MM.1S (cell line): ENCODE results near the gene NGDN.

Experiments
- EZH2 ChIP-seq: fragments of 300-600 bp; sonication (generic); optimal IDR thresholded peaks from 2 replicates; pipeline ENCODE3; 2017; ENCODE audit warnings: low read depth, mild to moderate bottlenecking, antibody characterized with exemption, low read length, mixed read lengths
- EZH2phosphoT487 ChIP-seq: fragments of 300-600 bp; sonication (generic); IDR thresholded peaks from 2 replicates; pipeline ENCODE4 v1.6.1; 2018; ENCODE audit warnings: antibody characterized with exemption, low read length
- TF ChIP-seq, protein P1 (sequence below): fragments of 300-600 bp; sonication (generic); IDR thresholded peaks from 2 replicates; pipeline ENCODE4 v1.5.1; 2016; ENCODE audit warnings: antibody characterized with exemption, low read length, mixed read lengths

DNA sequence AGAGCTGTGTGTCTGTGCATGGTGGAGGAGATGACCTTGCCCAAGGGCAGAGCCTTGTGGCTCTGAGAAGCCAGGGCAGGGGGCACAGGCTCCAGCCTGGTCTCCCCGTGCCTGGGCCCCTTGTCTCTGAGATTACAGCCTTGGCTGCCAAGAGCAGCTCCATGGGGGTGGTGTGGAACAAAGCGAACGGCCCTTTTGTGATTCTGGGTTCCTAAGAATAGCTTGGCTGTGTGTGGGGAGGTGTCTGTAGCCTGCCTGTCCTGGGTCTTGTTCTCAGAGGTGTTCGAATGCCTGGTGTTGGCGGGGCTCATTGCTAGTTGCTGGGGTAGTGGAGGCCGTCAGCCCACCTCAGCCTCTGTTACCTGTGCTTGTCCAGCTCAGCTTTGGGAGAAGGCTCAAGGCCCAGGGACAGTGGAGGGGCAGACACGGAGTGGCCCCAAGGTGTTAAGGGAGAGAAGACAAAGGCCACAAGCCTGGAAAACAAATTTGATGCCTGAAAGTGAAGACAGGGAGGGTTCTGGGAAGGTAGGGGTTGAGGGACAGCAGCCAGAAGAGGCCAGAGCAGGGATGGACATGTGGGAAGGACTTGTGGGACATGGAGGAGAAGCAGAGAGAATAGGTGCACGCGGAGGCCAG, 26.7 kb upstream of the NGDN start:
- TF ChIP-seq, protein P1, sequence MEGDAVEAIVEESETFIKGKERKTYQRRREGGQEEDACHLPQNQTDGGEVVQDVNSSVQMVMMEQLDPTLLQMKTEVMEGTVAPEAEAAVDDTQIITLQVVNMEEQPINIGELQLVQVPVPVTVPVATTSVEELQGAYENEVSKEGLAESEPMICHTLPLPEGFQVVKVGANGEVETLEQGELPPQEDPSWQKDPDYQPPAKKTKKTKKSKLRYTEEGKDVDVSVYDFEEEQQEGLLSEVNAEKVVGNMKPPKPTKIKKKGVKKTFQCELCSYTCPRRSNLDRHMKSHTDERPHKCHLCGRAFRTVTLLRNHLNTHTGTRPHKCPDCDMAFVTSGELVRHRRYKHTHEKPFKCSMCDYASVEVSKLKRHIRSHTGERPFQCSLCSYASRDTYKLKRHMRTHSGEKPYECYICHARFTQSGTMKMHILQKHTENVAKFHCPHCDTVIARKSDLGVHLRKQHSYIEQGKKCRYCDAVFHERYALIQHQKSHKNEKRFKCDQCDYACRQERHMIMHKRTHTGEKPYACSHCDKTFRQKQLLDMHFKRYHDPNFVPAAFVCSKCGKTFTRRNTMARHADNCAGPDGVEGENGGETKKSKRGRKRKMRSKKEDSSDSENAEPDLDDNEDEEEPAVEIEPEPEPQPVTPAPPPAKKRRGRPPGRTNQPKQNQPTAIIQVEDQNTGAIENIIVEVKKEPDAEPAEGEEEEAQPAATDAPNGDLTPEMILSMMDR: no peak
- TF ChIP-seq EZH2 (no peak), EZH2phosphoT487 (no peak)
